HEK293 (cell line): Measurements from ENCODE around the gene FKBP4.

ENCODE experiments used
- CTCF ChIA-PET: fragments of 350-600 bp; formaldehyde crosslinking; extraction: SDS; loops from one replicate; lab custom pipeline; 2021; ENCODE audit warnings: antibody characterized with exemption; lab: Yijun Ruan, JAX
- POLR2A ChIA-PET: fragments of 300-600 bp; formaldehyde crosslinking; extraction: SDS; loops from one replicate; lab custom pipeline; 2020; ENCODE audit warnings: antibody characterized with exemption, inconsistent platforms; lab: Yijun Ruan, JAX
- H3K27ac ChIP-seq: fragments of 200-500 bp; sonication (Bioruptor generic); 2 replicates; pipeline ENCODE4 v1.5.1; 2014; ENCODE audit warnings: low read depth, low read length, control low read depth, inconsistent platforms; ENCODE audit errors: extremely low read depth
- H3K36me3 ChIP-seq, 2 experiments: fragments of 200-500 bp in 1 of 2; sonication (Bioruptor generic) in 1 of 2; 1 replicate in 1 of 2; 2 replicates in 1 of 2; pipeline ENCODE4 v1.5.1; 2014 to 2017; ENCODE audit warnings: inconsistent platforms in 2 of 2, low read length in 2 of 2; ENCODE audit not compliant: control insufficient read depth in 2 of 2, insufficient read depth in 1 of 2
- H3K4me1 ChIP-seq: fragments of 200-500 bp; sonication (Bioruptor generic); 2 replicates; pipeline ENCODE4 v1.5.1; 2014; ENCODE audit warnings: mild to moderate bottlenecking, low read length, inconsistent platforms; ENCODE audit not compliant: control insufficient read depth, insufficient read depth
- H3K4me3 ChIP-seq: 2 replicates; pipeline ENCODE4 v1.5.1; 2011; ENCODE audit warnings: low read depth, mild to moderate bottlenecking, control low read depth, low read length, moderate library complexity
- H3K9me3 ChIP-seq: fragments of 200-500 bp; sonication (Bioruptor generic); 2 replicates; pipeline ENCODE4 v1.5.1; 2014; ENCODE audit warnings: low read depth, low read length, inconsistent platforms; ENCODE audit not compliant: control insufficient read depth, insufficient read depth
- EGR2 ChIP-seq: fragments of 450-650 bp; formaldehyde crosslinking; IDR thresholded peaks from 2 replicates; pipeline ENCODE4 v1.5.1; 2016; ENCODE audit warnings: low read depth, missing biosample characterization, missing genetic modification characterization
- GLIS1 ChIP-seq: fragments of 450-650 bp; formaldehyde crosslinking; IDR thresholded peaks from 2 replicates; pipeline ENCODE4 v1.5.1; 2016; ENCODE audit warnings: missing biosample characterization, missing genetic modification characterization
- RBAK ChIP-seq: fragments of 450-650 bp; formaldehyde crosslinking; IDR thresholded peaks from 2 replicates; pipeline ENCODE4 v1.5.1; 2016; ENCODE audit warnings: missing biosample characterization, missing genetic modification characterization
- ZBTB17 ChIP-seq: fragments of 450-650 bp; formaldehyde crosslinking; IDR thresholded peaks from 2 replicates; pipeline ENCODE4 v1.5.1; 2016; ENCODE audit warnings: missing biosample characterization, missing genetic modification characterization
- ZFHX2 ChIP-seq: fragments of 450-650 bp; formaldehyde crosslinking; conservative IDR thresholded peaks from 2 replicates; pipeline ENCODE4 v1.5.1; 2016; ENCODE audit warnings: missing biosample characterization, missing genetic modification characterization
- ZNF132 ChIP-seq: fragments of 450-650 bp; formaldehyde crosslinking; IDR thresholded peaks from 2 replicates; pipeline ENCODE4 v1.5.1; 2017; ENCODE audit warnings: missing biosample characterization, missing genetic modification characterization, borderline replicate concordance
- ZNF23 ChIP-seq: fragments of 450-650 bp; formaldehyde crosslinking; IDR thresholded peaks from 2 replicates; pipeline ENCODE4 v1.5.1; 2016; ENCODE audit warnings: missing biosample characterization, missing genetic modification characterization, borderline replicate concordance
- ZNF274 ChIP-seq, 2 experiments: fragments of 200-500 bp in 1 of 2; fragments of 450-650 bp in 1 of 2; sonication (Bioruptor generic) in 1 of 2; formaldehyde crosslinking in 1 of 2; IDR thresholded peaks; 2 replicates each; pipeline versions ENCODE4 v1.5.1 to v1.6.1; 2014 to 2016; ENCODE audit warnings: borderline replicate concordance in 1 of 2, inconsistent platforms in 1 of 2, low read length in 1 of 2, missing biosample characterization in 1 of 2, missing genetic modification characterization in 1 of 2
- ZNF311 ChIP-seq: fragments of 450-650 bp; formaldehyde crosslinking; IDR thresholded peaks from 2 replicates; pipeline ENCODE4 v1.5.1; 2017; ENCODE audit warnings: missing biosample characterization, missing genetic modification characterization, borderline replicate concordance
- ZNF514 ChIP-seq: fragments of 450-650 bp; formaldehyde crosslinking; IDR thresholded peaks from 2 replicates; pipeline ENCODE4 v1.5.1; 2016; ENCODE audit warnings: missing biosample characterization, missing genetic modification characterization
- ZNF777 ChIP-seq: fragments of 450-650 bp; formaldehyde crosslinking; IDR thresholded peaks from 2 replicates; pipeline ENCODE4 v1.5.1; 2017; ENCODE audit warnings: missing biosample characterization, missing genetic modification characterization, borderline replicate concordance
- TF ChIP-seq, protein P1 (sequence below): IDR thresholded peaks from 2 replicates; pipeline ENCODE4 v1.6.1; 2011; ENCODE audit warnings: mild to moderate bottlenecking, low read depth, low read length, borderline replicate concordance
- TF ChIP-seq, protein P2 (sequence below): fragments of 450-650 bp; formaldehyde crosslinking; IDR thresholded peaks from 2 replicates; pipeline ENCODE4 v1.5.1; 2016; ENCODE audit warnings: missing biosample characterization, missing genetic modification characterization
- TF ChIP-seq, protein P3 (sequence below): fragments of 450-650 bp; formaldehyde crosslinking; IDR thresholded peaks from 2 replicates; pipeline ENCODE4 v1.5.1; 2016; ENCODE audit warnings: missing biosample characterization, missing genetic modification characterization, low read depth
- TF ChIP-seq, protein P4 (sequence below): fragments of 450-650 bp; IDR thresholded peaks from 2 replicates; pipeline ENCODE4 v1.5.1; 2018; ENCODE audit warnings: missing biosample characterization, mild to moderate bottlenecking, missing genetic modification characterization
- TF ChIP-seq, protein P5 (sequence below): fragments of 450-650 bp; formaldehyde crosslinking; conservative IDR thresholded peaks from 2 replicates; pipeline ENCODE4 v1.5.1; 2016; ENCODE audit warnings: low read depth, missing biosample characterization, missing genetic modification characterization

FKBP4 gene

DNA sequence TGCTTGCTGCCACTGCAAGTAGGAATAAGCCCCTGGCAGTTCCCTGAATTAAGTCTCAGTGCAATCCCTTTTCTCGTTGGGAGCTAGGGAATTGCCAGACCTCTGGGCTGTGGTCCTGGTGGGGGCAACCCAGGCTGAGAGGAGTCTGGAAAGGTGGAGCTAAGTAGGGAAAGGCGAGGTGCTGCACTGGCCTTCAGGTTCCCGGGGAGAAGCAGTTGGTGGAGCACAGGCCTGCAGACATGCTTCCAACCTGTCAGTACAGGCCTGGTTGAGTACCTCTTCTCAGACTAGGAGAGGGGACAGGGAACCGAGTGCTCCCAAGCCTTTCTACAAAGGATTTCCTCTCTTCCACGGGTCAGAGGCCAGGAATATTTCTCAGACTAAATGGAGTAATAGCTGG, 38.6 kb downstream of the FKBP4 start:
- Histone ChIP-seq H3K4me3 (no peak overlapping the region), H3K27ac (no peak overlapping the region), H3K9me3 (no peaks in the 10 kb centered on the region), H3K4me1 (no peaks in the 10 kb centered on the region), H3K36me3 (peaks cover 12 to 28% of the 10 kb centered on the region in 2 experiments; a peak in 2 of 3 replicates)
- ChIA-PET POLR2A (interaction anchor here (0.9 kb wide), 1 partner anchor 13 kb away, joined by 3 read pairs; no protein-coding TSS in a partner anchor), CTCF (interaction anchor here (1.0 to 2.2 kb wide), 2 partner anchors 12 to 21 kb away, joined by 4 to 8 read pairs; no protein-coding TSS in a partner anchor)
- TF ChIP-seq, protein P1, sequence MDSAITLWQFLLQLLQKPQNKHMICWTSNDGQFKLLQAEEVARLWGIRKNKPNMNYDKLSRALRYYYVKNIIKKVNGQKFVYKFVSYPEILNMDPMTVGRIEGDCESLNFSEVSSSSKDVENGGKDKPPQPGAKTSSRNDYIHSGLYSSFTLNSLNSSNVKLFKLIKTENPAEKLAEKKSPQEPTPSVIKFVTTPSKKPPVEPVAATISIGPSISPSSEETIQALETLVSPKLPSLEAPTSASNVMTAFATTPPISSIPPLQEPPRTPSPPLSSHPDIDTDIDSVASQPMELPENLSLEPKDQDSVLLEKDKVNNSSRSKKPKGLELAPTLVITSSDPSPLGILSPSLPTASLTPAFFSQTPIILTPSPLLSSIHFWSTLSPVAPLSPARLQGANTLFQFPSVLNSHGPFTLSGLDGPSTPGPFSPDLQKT, result no peak
- no peak for TF ChIP-seq ZNF274 (IDR thresholded peaks at IDR 0.05; ENCODE audit: low read length)
- no peak for TF ChIP-seq ZNF274 (tag by site-specific recombination; IDR thresholded peaks at IDR 0.05; ENCODE audit: borderline replicate concordance)
- TF ChIP-seq, protein P2, sequence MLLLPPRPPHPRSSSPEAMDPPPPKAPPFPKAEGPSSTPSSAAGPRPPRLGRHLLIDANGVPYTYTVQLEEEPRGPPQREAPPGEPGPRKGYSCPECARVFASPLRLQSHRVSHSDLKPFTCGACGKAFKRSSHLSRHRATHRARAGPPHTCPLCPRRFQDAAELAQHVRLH (tag by site-specific recombination), result no peak
- no peak for TF ChIP-seq ZNF777 (tag by site-specific recombination)
- TF ChIP-seq, protein P3, sequence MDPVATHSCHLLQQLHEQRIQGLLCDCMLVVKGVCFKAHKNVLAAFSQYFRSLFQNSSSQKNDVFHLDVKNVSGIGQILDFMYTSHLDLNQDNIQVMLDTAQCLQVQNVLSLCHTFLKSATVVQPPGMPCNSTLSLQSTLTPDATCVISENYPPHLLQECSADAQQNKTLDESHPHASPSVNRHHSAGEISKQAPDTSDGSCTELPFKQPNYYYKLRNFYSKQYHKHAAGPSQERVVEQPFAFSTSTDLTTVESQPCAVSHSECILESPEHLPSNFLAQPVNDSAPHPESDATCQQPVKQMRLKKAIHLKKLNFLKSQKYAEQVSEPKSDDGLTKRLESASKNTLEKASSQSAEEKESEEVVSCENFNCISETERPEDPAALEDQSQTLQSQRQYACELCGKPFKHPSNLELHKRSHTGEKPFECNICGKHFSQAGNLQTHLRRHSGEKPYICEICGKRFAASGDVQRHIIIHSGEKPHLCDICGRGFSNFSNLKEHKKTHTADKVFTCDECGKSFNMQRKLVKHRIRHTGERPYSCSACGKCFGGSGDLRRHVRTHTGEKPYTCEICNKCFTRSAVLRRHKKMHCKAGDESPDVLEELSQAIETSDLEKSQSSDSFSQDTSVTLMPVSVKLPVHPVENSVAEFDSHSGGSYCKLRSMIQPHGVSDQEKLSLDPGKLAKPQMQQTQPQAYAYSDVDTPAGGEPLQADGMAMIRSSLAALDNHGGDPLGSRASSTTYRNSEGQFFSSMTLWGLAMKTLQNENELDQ (tag by site-specific recombination), result no peak
- no peak for TF ChIP-seq ZNF514 (tag by site-specific recombination)

DNA sequence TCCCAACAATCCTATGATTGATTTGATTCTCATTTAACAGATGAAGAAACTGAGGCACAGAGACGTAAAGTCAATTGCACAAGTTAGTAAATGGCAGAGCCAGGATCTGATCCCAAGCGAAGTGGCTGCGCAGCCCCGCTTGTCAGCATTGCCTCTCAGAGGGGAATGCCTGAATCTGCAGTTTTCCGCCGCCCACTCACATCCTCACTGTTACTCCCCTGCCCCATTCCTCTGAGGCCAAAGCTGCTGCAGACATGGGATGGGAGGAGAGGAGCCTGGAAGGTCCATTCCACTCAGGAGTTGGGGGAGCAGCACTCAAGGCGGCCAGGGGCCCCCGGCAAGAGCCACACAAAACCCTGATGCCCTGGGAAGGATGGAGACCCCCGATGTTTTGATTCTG, 39.0 kb downstream of the FKBP4 start:
- no peaks in the 10 kb centered on the region for H3K4me1 ChIP-seq
- H3K36me3 ChIP-seq, result peaks cover 7 to 26% of the 10 kb centered on the region in 2 experiments; a peak in 2 of 3 replicates
- no peak overlapping the region for H3K27ac ChIP-seq
- peak; percentile 69 for TF ChIP-seq ZFHX2 (tag by site-specific recombination)
- no peak for TF ChIP-seq RBAK (tag by site-specific recombination)
- no peak for TF ChIP-seq ZNF311 (tag by site-specific recombination)
- TF ChIP-seq ZNF132 (tag by site-specific recombination), result no peak
- TF ChIP-seq ZNF23 (tag by site-specific recombination), result no peak
- no peak for TF ChIP-seq ZBTB17 (tag by site-specific recombination)
- TF ChIP-seq GLIS1 (tag by site-specific recombination), result no peak
- TF ChIP-seq EGR2 (tag by site-specific recombination), result peak; percentile 20; the same call in 1 of the 2 replicates
- TF ChIP-seq, protein P4, sequence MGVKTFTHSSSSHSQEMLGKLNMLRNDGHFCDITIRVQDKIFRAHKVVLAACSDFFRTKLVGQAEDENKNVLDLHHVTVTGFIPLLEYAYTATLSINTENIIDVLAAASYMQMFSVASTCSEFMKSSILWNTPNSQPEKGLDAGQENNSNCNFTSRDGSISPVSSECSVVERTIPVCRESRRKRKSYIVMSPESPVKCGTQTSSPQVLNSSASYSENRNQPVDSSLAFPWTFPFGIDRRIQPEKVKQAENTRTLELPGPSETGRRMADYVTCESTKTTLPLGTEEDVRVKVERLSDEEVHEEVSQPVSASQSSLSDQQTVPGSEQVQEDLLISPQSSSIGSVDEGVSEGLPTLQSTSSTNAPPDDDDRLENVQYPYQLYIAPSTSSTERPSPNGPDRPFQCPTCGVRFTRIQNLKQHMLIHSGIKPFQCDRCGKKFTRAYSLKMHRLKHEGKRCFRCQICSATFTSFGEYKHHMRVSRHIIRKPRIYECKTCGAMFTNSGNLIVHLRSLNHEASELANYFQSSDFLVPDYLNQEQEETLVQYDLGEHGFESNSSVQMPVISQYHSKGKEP (tag by site-specific recombination), result no peak
- TF ChIP-seq, protein P5, sequence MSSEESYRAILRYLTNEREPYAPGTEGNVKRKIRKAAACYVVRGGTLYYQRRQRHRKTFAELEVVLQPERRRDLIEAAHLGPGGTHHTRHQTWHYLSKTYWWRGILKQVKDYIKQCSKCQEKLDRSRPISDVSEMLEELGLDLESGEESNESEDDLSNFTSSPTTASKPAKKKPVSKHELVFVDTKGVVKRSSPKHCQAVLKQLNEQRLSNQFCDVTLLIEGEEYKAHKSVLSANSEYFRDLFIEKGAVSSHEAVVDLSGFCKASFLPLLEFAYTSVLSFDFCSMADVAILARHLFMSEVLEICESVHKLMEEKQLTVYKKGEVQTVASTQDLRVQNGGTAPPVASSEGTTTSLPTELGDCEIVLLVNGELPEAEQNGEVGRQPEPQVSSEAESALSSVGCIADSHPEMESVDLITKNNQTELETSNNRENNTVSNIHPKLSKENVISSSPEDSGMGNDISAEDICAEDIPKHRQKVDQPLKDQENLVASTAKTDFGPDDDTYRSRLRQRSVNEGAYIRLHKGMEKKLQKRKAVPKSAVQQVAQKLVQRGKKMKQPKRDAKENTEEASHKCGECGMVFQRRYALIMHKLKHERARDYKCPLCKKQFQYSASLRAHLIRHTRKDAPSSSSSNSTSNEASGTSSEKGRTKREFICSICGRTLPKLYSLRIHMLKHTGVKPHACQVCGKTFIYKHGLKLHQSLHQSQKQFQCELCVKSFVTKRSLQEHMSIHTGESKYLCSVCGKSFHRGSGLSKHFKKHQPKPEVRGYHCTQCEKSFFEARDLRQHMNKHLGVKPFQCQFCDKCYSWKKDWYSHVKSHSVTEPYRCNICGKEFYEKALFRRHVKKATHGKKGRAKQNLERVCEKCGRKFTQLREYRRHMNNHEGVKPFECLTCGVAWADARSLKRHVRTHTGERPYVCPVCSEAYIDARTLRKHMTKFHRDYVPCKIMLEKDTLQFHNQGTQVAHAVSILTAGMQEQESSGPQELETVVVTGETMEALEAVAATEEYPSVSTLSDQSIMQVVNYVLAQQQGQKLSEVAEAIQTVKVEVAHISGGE, result no peak
- H3K4me3 ChIP-seq, result no peak overlapping the region
- POLR2A ChIA-PET, result interaction anchor here (0.9 kb wide), 1 partner anchor 12 kb away, joined by 3 read pairs; no protein-coding TSS in a partner anchor
- H3K9me3 ChIP-seq, result no peaks in the 10 kb centered on the region
- CTCF ChIA-PET, result interaction anchor here (1.0 to 2.2 kb wide), 2 partner anchors 12 to 21 kb away, joined by 4 to 8 read pairs; no protein-coding TSS in a partner anchor
